Activated naive CD4-positive, alpha-beta T cell treated with anti-CD3 and anti-CD28 coated beads, Interleukin-2, amount 10 ng/mL, durations not matched to agents 7 days and 5 days (primary cell): ENCODE measurements around the gene NACC1.
A peak's percentile ranks its signal among the peaks of the same experiment; 100 is the strongest.
"Not testable (repeated sequence)": the region's sequence is repeated elsewhere in the genome, so short reads cannot be mapped to it uniquely, and the experiment has no call there.

ENCODE experiments used
- CTCF ChIA-PET: fragments of 350-600 bp; sonication (Branson Sonifier 250); formaldehyde crosslinking; loops from one replicate; lab custom pipeline; 2021; ENCODE audit warnings: antibody characterized with exemption; lab: Charles Lee
- DNase-seq: peaks from one replicate; pipeline ENCODE4 v3.0.0-alpha.2; 2020
- H3K27ac Mint-ChIP-seq: one replicate; pipeline ENCODE4 v1.8.0; 2021; ENCODE audit warnings: mild to moderate bottlenecking, moderate library complexity, mixed read lengths
- H3K27me3 Mint-ChIP-seq: one replicate; pipeline ENCODE4 v1.8.0; 2021; ENCODE audit warnings: mild to moderate bottlenecking, mixed read lengths
- H3K36me3 Mint-ChIP-seq: one replicate; pipeline ENCODE4 v1.8.0; 2021; ENCODE audit warnings: mixed read lengths
- H3K4me1 Mint-ChIP-seq: one replicate; pipeline ENCODE4 v1.8.0; 2021; ENCODE audit warnings: mixed read lengths
- H3K4me3 Mint-ChIP-seq: one replicate; pipeline ENCODE4 v1.8.0; 2021; ENCODE audit warnings: mild to moderate bottlenecking, moderate library complexity, mixed read lengths
- H3K9me3 Mint-ChIP-seq: one replicate; pipeline ENCODE4 v1.8.0; 2021; ENCODE audit warnings: mixed read lengths

Gene NACC1

GRCh38 chr19:13173139-13173737 lies 55.2 kb downstream of the NACC1 start:
- no peaks in the 10 kb centered on the region for H3K27me3 Mint-ChIP-seq
- CTCF ChIA-PET: interaction anchor here (1.2 kb wide), 1 partner anchor 9 kb away, joined by 4 read pairs; no protein-coding TSS in a partner anchor

GRCh38 chr19:13176345-13176744 lies 58.3 kb downstream of the NACC1 start:
- H3K9me3 Mint-ChIP-seq: no peaks in the 10 kb centered on the region
- H3K27ac Mint-ChIP-seq: peak overlapping the region; percentile 45
- CTCF ChIA-PET: interaction anchor here (1.2 kb wide), 1 partner anchor 19 kb away, joined by 3 read pairs; no protein-coding TSS in a partner anchor
- peaks cover 3% of the 10 kb centered on the region for H3K36me3 Mint-ChIP-seq
- no peak overlapping the region for H3K4me3 Mint-ChIP-seq
- peaks cover 46% of the 10 kb centered on the region for H3K4me1 Mint-ChIP-seq
- no peaks in the 10 kb centered on the region for H3K27me3 Mint-ChIP-seq
- no peak for DNase-seq

More at GRCh38 chr19:13173139-13173737, 55.2 kb downstream of the NACC1 start:
- Mint-ChIP-seq H3K9me3 (no peaks in the 10 kb centered on the region), H3K4me3 (peak overlapping the region; percentile 74), H3K27ac (peak overlapping the region; percentile 89), H3K4me1 (peaks cover 60% of the 10 kb centered on the region), H3K36me3 (peaks cover 6% of the 10 kb centered on the region)
- no peak for DNase-seq

GRCh38 chr19:13177584-13177983 lies 59.5 kb downstream of the NACC1 start:
- not testable (repeated sequence) for H3K27ac Mint-ChIP-seq, H3K27me3 Mint-ChIP-seq, H3K4me3 Mint-ChIP-seq

GRCh38 chr19:13178291-13178690 lies 60.2 kb downstream of the NACC1 start:
- H3K27ac Mint-ChIP-seq: peak overlapping the region; percentile 21
- H3K4me1 Mint-ChIP-seq: peaks cover 34% of the 10 kb centered on the region
- not testable (repeated sequence) for H3K27me3 Mint-ChIP-seq, H3K4me3 Mint-ChIP-seq, H3K9me3 Mint-ChIP-seq, DNase-seq, H3K36me3 Mint-ChIP-seq
- CTCF ChIA-PET: interaction anchor here (0.8 kb wide), 1 partner anchor 21 kb away, joined by 3 read pairs; no protein-coding TSS in a partner anchor

More at GRCh38 chr19:13177584-13177983, 59.5 kb downstream of the NACC1 start:
- CTCF ChIA-PET: interaction anchor here (1.2 kb wide), 1 partner anchor 17 kb away, joined by 3 read pairs; no protein-coding TSS in a partner anchor
- DNase-seq, H3K9me3 Mint-ChIP-seq, H3K36me3 Mint-ChIP-seq: not testable (repeated sequence)
- H3K4me1 Mint-ChIP-seq: peaks cover 41% of the 10 kb centered on the region

- no peak for DNase-seq
- CTCF ChIA-PET: interaction anchor here (0.6 to 3.0 kb wide), 3 partner anchors 11 to 407 kb away, joined by 3 to 16 read pairs (median 3); no protein-coding TSS in a partner anchor
Measured at GRCh38 chr19:13181747-13182388, 63.8 kb downstream of the NACC1 start.

GRCh38 chr19:13184926-13185325 lies 66.9 kb downstream of the NACC1 start:
- H3K9me3 Mint-ChIP-seq, CTCF ChIA-PET, DNase-seq, H3K27ac Mint-ChIP-seq, H3K27me3 Mint-ChIP-seq, H3K36me3 Mint-ChIP-seq, H3K4me3 Mint-ChIP-seq: not testable (repeated sequence)
- H3K4me1 Mint-ChIP-seq: peaks cover 50% of the 10 kb centered on the region

More at GRCh38 chr19:13181747-13182388, 63.8 kb downstream of the NACC1 start:
- peaks cover 1% of the 10 kb centered on the region for H3K36me3 Mint-ChIP-seq
- H3K27ac Mint-ChIP-seq: peak overlapping the region; percentile 24
- H3K4me1 Mint-ChIP-seq: peaks cover 39% of the 10 kb centered on the region
- H3K9me3 Mint-ChIP-seq: no peaks in the 10 kb centered on the region
- H3K4me3 Mint-ChIP-seq: no peak overlapping the region
- H3K27me3 Mint-ChIP-seq: no peaks in the 10 kb centered on the region

GRCh38 chr19:13185763-13186657 lies 67.9 kb downstream of the NACC1 start:
- not testable (repeated sequence) for H3K4me3 Mint-ChIP-seq, H3K27ac Mint-ChIP-seq, DNase-seq, H3K36me3 Mint-ChIP-seq, H3K27me3 Mint-ChIP-seq, H3K9me3 Mint-ChIP-seq
- H3K4me1 Mint-ChIP-seq: peaks cover 42% of the 10 kb centered on the region
- CTCF ChIA-PET: interaction anchor here (1.3 kb wide), 1 partner anchor 9 kb away, joined by 7 read pairs; no protein-coding TSS in a partner anchor

- not testable (repeated sequence) for H3K36me3 Mint-ChIP-seq, H3K27ac Mint-ChIP-seq, H3K27me3 Mint-ChIP-seq, DNase-seq, H3K4me3 Mint-ChIP-seq, H3K9me3 Mint-ChIP-seq
- peaks cover 45% of the 10 kb centered on the region for H3K4me1 Mint-ChIP-seq
- CTCF ChIA-PET: interaction anchor here (1.3 kb wide), 1 partner anchor 9 kb away, joined by 7 read pairs; no protein-coding TSS in a partner anchor
Measured at GRCh38 chr19:13186688-13187087, 68.6 kb downstream of the NACC1 start.

- H3K4me3 Mint-ChIP-seq: no peak overlapping the region
- peaks cover 42% of the 10 kb centered on the region for H3K4me1 Mint-ChIP-seq
- no peaks in the 10 kb centered on the region for H3K9me3 Mint-ChIP-seq
- no peaks in the 10 kb centered on the region for H3K27me3 Mint-ChIP-seq
- peak overlapping the region; percentile 34 for H3K27ac Mint-ChIP-seq
- CTCF ChIA-PET: no interaction called here
- no peak for DNase-seq
- H3K36me3 Mint-ChIP-seq: peaks cover 1% of the 10 kb centered on the region
Measured at GRCh38 chr19:13187419-13187818, 69.4 kb downstream of the NACC1 start.

- H3K27ac Mint-ChIP-seq: no peak overlapping the region
- H3K4me3 Mint-ChIP-seq: no peak overlapping the region
- CTCF ChIA-PET: no interaction called here
- H3K36me3 Mint-ChIP-seq: peaks cover 1% of the 10 kb centered on the region
- H3K4me1 Mint-ChIP-seq: peaks cover 55% of the 10 kb centered on the region
- H3K9me3 Mint-ChIP-seq: no peaks in the 10 kb centered on the region
- DNase-seq: no peak
- H3K27me3 Mint-ChIP-seq: no peaks in the 10 kb centered on the region
Measured at GRCh38 chr19:13189600-13189999, 71.5 kb downstream of the NACC1 start.
